Dermis microvascular lymphatic vessel endothelial cell (primary cell): ENCODE results near the gene APBB2. TPM values are rescaled to one million over a fixed set of nuclear protein-coding genes. Genes with fewer than 3 reads are reported as not detected.

ENCODE experiments used
- DNase-seq, 2 donors: peaks; one replicate each; pipeline versions ENCODE4 v3.0.0 to v3.0.0-alpha.2; 2010; ENCODE audit warnings: low read depth in 2 of 2
- total RNA-seq: library from RNA; depleted of rRNA; stranded (reverse); fragments of >200 nt; gene quantifications from 2 replicates; pipeline ENCODE4 v1.2.1, GENCODE V29; 2014

Gene APBB2
- total RNA-seq, 1 donor from 2014 or later: 30.9 TPM

- no peak for DNase-seq
Observed at GRCh38 chr4:41196633-41197332, 17.6 kb downstream of the APBB2 start.

GRCh38 chr4:41192136-41192535 lies 22.2 kb downstream of the APBB2 start:
- peak in 1 of 2 donors; percentile 78 for DNase-seq

GRCh38 chr4:41189666-41190065 lies 24.7 kb downstream of the APBB2 start:
- peak in 1 of 2 donors; percentile 22 for DNase-seq

- DNase-seq: no peak
Observed at GRCh38 chr4:41189076-41189475, 25.3 kb downstream of the APBB2 start.

GRCh38 chr4:41185614-41186592 lies 28.4 kb downstream of the APBB2 start:
- no peak for DNase-seq

GRCh38 chr4:41184009-41184408 lies 30.3 kb downstream of the APBB2 start:
- DNase-seq: no peak

- peak in 1 of 2 donors; percentile 19 for DNase-seq
Observed at GRCh38 chr4:41183021-41183553, 31.3 kb downstream of the APBB2 start.

- DNase-seq: no peak
Observed at GRCh38 chr4:41181037-41181436, 33.3 kb downstream of the APBB2 start.

- no peak for DNase-seq
Observed at GRCh38 chr4:41179498-41180195, 34.7 kb downstream of the APBB2 start.

- DNase-seq: peak in 1 of 2 donors; percentile 40
Observed at GRCh38 chr4:41178372-41179370, 35.7 kb downstream of the APBB2 start.

- DNase-seq: peak in 1 of 2 donors; percentile 68
Observed at GRCh38 chr4:41177016-41177415, 37.3 kb downstream of the APBB2 start.

- no peak for DNase-seq
Observed at GRCh38 chr4:41176340-41176739, 38.0 kb downstream of the APBB2 start.

GRCh38 chr4:41175794-41176193 lies 38.5 kb downstream of the APBB2 start:
- no peak for DNase-seq

GRCh38 chr4:41174444-41174843 lies 39.9 kb downstream of the APBB2 start:
- no peak for DNase-seq

GRCh38 chr4:41172786-41173185 lies 41.6 kb downstream of the APBB2 start:
- DNase-seq: no peak

- DNase-seq: no peak
Observed at GRCh38 chr4:41169256-41169800, 45.0 kb downstream of the APBB2 start.

GRCh38 chr4:41167191-41167590 lies 47.2 kb downstream of the APBB2 start:
- DNase-seq: no peak

GRCh38 chr4:41164405-41164804 lies 49.9 kb downstream of the APBB2 start:
- DNase-seq: no peak

GRCh38 chr4:41161355-41161754 lies 53.0 kb downstream of the APBB2 start:
- DNase-seq: no peak

GRCh38 chr4:41160856-41161255 lies 53.5 kb downstream of the APBB2 start:
- no peak for DNase-seq
